Transverse colon (tissue), 4 donors: ENCODE results near the gene BOC. TPM values are rescaled to one million over a fixed set of nuclear protein-coding genes. Genes with fewer than 3 reads are reported as not detected.
A peak's percentile ranks its signal among the peaks of the same experiment; 100 is the strongest.

Experiments used
- DNase-seq: peaks from one replicate; pipeline ENCODE4 v3.0.0-alpha.2; 2019
- H3K27ac ChIP-seq, 4 donors: fragments of 200-600 bp; sonication (generic); 2 replicates each; pipeline ENCODE4 v1.5.1; 2016 to 2018; ENCODE audit warnings: inconsistent platforms in 4 of 4
- H3K27me3 ChIP-seq: fragments of 200-600 bp; sonication (generic); 2 replicates; pipeline ENCODE4 v1.5.1; 2017; ENCODE audit warnings: inconsistent platforms
- H3K36me3 ChIP-seq, 4 donors: fragments of 200-600 bp; sonication (generic); 2 replicates each; pipeline ENCODE4 v1.5.1; 2017 to 2019; ENCODE audit warnings: inconsistent platforms in 4 of 4
- H3K4me1 ChIP-seq, 4 donors: fragments of 200-600 bp; sonication (generic); 2 replicates each; pipeline ENCODE4 v1.5.1; 2017 to 2020; ENCODE audit warnings: inconsistent platforms in 4 of 4
- H3K4me3 ChIP-seq, 4 donors: fragments of 200-600 bp; sonication (generic); 1 replicate in 1 of 4; 2 replicates in 3 of 4; pipeline versions ENCODE4 v1.5.1 to v1.6.1; 2017 to 2019; ENCODE audit warnings: inconsistent platforms in 4 of 4
- H3K9me3 ChIP-seq, 2 donors: fragments of 200-600 bp; sonication (generic); 2 replicates each; pipeline ENCODE4 v1.5.1; 2017 to 2019; ENCODE audit warnings: inconsistent platforms in 2 of 2
- EP300 ChIP-seq: sonication (generic); formaldehyde crosslinking; IDR thresholded peaks from one replicate; pipeline ENCODE4 v1.6.1; 2017; ENCODE audit warnings: antibody characterized with exemption, low read depth
- POLR2A ChIP-seq: fragments of 450-650 bp; IDR thresholded peaks from one replicate; pipeline ENCODE4 v1.6.1; 2016; ENCODE audit warnings: antibody characterized with exemption, mild to moderate bottlenecking, moderate library complexity
- POLR2AphosphoS5 ChIP-seq, 3 donors: sonication (generic); formaldehyde crosslinking; IDR thresholded peaks; one replicate each; pipeline ENCODE4 v1.6.1; 2016; ENCODE audit warnings: antibody characterized with exemption in 3 of 3
- WGBS, 2 donors: methylation state at CpG; one replicate each; pipeline ENCODE4 v1.1.5; 2018; ENCODE audit warnings: low coverage in 1 of 2; 5-methylcytosine and 5-hydroxymethylcytosine counted together
- in situ Hi-C, 4 donors: fragments of 200-750 bp; cut with MboI; loops; one replicate each; pipeline versions ENCODE4 v1.15.0 to v1.15.1; 2017; ENCODE audit warnings: low sequenced_read_pairs in 3 of 4, low pct_ligation_motif_present in 1 of 4, low pct_unique_long_range_greater_than_20kb in 1 of 4
- intact Hi-C: fragments of 100-400 bp; cut with DNase I; formaldehyde crosslinking; loops from one replicate; pipeline ENCODE4 v1.15.1; 2023; ENCODE audit warnings: low total_unique reads
- total RNA-seq, 4 donors: library from RNA; depleted of rRNA; stranded (reverse); fragments of >200 nt; gene quantifications; one replicate each; pipeline ENCODE4 v1.1.0, GENCODE V29; 2016
- TF ChIP-seq, protein P1 (sequence below), 5 experiments: fragments of 200-600 bp in 3 of 5; fragments of 450-650 bp in 2 of 5; sonication (generic) in 3 of 5; IDR thresholded peaks; 1 replicate in 2 of 5; 2 replicates in 3 of 5; pipeline ENCODE4 v1.5.1; 2016 to 2017; ENCODE audit warnings: antibody characterized with exemption in 5 of 5, inconsistent platforms in 3 of 5, mild to moderate bottlenecking in 2 of 5, moderate library complexity in 1 of 5

The BOC gene
- total RNA-seq, 4 donors from 2014 or later: 15.2 to 77.4 (median 45.4) TPM

DNA sequence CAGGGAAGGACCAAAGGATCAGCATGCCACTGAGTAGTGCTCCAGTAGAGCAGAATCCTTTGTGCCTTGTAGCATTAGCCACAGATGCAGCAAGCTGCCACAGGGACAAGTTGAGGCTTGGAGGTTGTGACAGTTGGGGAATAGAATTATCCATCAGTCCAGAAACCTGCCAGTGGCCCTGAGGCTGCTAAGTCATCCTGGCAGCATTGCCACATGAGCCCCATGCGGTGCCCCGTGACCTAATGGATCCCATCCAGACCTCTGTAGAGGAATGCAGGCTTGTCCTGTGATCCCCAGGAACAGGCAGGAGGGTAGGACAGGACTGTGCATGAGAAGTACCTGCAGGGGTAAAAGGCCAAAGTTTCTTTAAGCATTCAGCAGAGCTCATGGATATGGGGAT, 51.7 kb downstream of the BOC start:
- 100% methylated on average over 2 of the region's 2 CpGs; no CpG with 5 or more reads in 1 of the 2 donors for WGBS, 2 donors
- Histone ChIP-seq H3K27ac (peak overlapping the region in 1 of 4 donors; percentile 52), H3K4me3 (no peak overlapping the region), H3K27me3 (no peaks in the 10 kb centered on the region), H3K4me1 (peaks cover 0 to 7% (median 2%) of the 10 kb centered on the region in 4 donors), H3K9me3 (no peaks in the 10 kb centered on the region), H3K36me3 (no peaks in the 10 kb centered on the region)
- intact Hi-C loops: loop anchor here (10.0 kb wide), 1 partner anchor 48 kb away; the partner anchor contains the start of gene BOC
- no peak for DNase-seq
- TF ChIP-seq, protein P1, sequence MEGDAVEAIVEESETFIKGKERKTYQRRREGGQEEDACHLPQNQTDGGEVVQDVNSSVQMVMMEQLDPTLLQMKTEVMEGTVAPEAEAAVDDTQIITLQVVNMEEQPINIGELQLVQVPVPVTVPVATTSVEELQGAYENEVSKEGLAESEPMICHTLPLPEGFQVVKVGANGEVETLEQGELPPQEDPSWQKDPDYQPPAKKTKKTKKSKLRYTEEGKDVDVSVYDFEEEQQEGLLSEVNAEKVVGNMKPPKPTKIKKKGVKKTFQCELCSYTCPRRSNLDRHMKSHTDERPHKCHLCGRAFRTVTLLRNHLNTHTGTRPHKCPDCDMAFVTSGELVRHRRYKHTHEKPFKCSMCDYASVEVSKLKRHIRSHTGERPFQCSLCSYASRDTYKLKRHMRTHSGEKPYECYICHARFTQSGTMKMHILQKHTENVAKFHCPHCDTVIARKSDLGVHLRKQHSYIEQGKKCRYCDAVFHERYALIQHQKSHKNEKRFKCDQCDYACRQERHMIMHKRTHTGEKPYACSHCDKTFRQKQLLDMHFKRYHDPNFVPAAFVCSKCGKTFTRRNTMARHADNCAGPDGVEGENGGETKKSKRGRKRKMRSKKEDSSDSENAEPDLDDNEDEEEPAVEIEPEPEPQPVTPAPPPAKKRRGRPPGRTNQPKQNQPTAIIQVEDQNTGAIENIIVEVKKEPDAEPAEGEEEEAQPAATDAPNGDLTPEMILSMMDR (IDR thresholded peaks at IDR 0.05): no peak
- TF ChIP-seq EP300 (no peak), POLR2AphosphoS5 (IDR thresholded peaks at IDR 0.05) (no peak), POLR2A (no peak)
- in situ Hi-C loops: no loop called here

DNA sequence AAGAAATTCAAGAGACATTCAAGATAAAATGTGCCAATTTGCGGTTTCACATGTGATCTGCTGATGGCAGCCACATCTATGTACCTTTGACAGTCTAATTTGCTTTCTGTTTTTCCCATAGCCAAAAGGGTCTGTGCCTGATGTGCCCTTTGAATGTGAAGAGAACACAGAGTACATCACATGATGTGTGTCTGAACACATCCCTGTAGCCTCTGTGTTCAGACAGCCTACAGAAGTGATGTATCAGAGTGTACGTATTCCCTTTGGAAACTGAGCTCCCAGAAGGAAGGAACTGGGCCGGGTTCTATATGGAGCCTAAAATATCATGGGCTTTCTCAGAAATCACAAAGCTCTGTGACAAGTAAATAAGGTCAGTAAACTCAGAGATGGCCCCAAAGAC, 52.4 kb downstream of the BOC start:
- intact Hi-C loops (loop anchor here (10.0 kb wide), 1 partner anchor 49 kb away; the partner anchor contains the start of gene BOC), in situ Hi-C loops (no loop called here)
- Histone ChIP-seq H3K4me1 (peaks cover 0 to 7% (median 2%) of the 10 kb centered on the region in 4 donors), H3K9me3 (no peaks in the 10 kb centered on the region), H3K36me3 (no peaks in the 10 kb centered on the region), H3K4me3 (no peak overlapping the region), H3K27me3 (no peaks in the 10 kb centered on the region), H3K27ac (peak overlapping the region in 1 of 4 donors; percentile 3)
- no peak for DNase-seq
- 93 to 95% methylated on average over 3 of the region's 3 CpGs for WGBS, 2 donors
- TF ChIP-seq, protein P1 (IDR thresholded peaks at IDR 0.05): no peak
- TF ChIP-seq POLR2A: no peak
- no peak for TF ChIP-seq EP300
- no peak for TF ChIP-seq POLR2AphosphoS5 (IDR thresholded peaks at IDR 0.05)

DNA sequence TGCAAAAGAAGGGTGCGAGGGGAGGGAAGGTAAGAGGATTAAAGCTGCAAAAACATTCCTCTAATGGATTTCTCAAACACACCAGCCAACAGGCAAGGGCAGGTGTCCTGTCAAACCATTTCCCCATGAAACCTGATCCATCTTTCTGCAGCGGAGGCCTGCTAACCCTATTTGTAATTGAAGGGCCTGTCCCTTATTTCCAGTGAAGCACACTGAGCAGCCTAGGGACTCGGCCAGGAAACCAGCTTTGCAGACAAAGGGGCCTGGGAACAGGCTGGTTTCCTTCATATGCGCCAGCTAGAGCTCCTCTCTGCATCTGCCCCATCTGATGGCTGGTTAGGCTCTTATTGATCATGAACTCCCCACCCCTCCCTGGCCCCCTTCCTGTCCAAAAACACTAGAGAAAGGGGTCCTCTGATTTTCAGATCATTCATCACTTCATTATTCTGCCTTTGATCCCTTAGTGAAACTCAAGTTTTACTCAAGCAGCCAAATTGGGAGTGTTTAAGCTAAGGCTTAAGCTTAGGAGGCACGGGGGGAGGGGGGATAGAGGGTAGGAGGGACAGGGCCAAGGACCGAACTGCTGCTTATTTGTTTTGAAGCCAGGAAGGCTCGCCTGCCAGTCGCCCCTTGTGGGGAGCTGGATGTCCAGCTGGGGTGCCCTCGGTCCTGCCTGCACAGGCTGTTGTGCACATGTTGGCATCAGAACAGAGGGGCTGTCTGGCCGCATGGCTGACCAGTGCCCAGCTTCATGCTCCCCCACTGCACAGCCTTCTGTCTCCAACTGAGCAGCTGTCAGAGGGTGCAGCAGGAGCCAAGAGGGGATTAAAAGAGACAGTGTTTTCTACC, 53.1 kb downstream of the BOC start:
- WGBS, 2 donors: 78 to 83% methylated on average over 1 to 10 of the region's 10 CpGs

DNA sequence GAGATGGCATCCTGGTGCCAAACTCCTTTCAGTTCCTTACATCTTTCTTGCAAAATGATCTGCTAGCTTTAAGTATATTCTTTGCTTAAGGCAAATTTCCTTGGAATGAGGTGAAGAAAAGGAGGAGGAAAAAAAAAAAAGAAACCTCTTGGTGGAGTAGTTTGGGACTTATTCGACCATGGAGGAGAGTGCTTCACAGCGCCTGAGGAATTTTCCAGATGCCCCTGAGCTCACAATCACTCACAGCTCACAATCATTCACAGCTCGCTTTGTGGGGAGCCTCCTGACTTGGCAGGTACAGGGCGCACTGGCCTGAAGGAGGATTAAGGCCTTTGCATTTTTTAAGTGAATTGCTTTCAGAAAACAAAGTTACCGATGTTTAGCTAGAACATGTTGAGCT, 53.9 kb downstream of the BOC start:
- Histone ChIP-seq H3K27me3 (no peaks in the 10 kb centered on the region), H3K4me3 (no peak overlapping the region), H3K4me1 (peaks cover 0 to 7% (median 2%) of the 10 kb centered on the region in 4 donors), H3K36me3 (no peaks in the 10 kb centered on the region), H3K9me3 (no peaks in the 10 kb centered on the region), H3K27ac (peak overlapping the region in 1 of 4 donors; percentile 32)
- intact Hi-C loops: loop anchor here (10.0 kb wide), 1 partner anchor 50 kb away; the partner anchor contains the start of gene BOC
- DNase-seq: no peak
- TF ChIP-seq POLR2AphosphoS5 (IDR thresholded peaks at IDR 0.05) (no peak), POLR2A (no peak), EP300 (no peak)
- TF ChIP-seq, protein P1 (IDR thresholded peaks at IDR 0.05): no peak
- in situ Hi-C loops: no loop called here
- WGBS, 2 donors: 57 to 82% methylated on average over 1 to 5 of the region's 5 CpGs

More for the DNA sequence above, 53.1 kb downstream of the BOC start:
- peak overlapping the region in 1 of 4 donors; percentile 32 for H3K27ac ChIP-seq
- no peaks in the 10 kb centered on the region for H3K9me3 ChIP-seq
- no peak overlapping the region for H3K4me3 ChIP-seq
- no peaks in the 10 kb centered on the region for H3K36me3 ChIP-seq
- H3K27me3 ChIP-seq: no peaks in the 10 kb centered on the region
- H3K4me1 ChIP-seq: peaks cover 0 to 7% (median 2%) of the 10 kb centered on the region in 4 donors
- no peak for DNase-seq
- in situ Hi-C loops: no loop called here
- TF ChIP-seq EP300: no peak
- TF ChIP-seq, protein P1 (IDR thresholded peaks at IDR 0.05): no peak
- intact Hi-C loops: loop anchor here (10.0 kb wide), 1 partner anchor 50 kb away; the partner anchor contains the start of gene BOC
